HG02852 (cell line): ENCODE results near the gene CLDN25.
"Not testable (repeated sequence)": the region's sequence is repeated elsewhere in the genome, so short reads cannot be mapped to it uniquely, and the experiment has no call there.

Source experiments
- ATAC-seq: cut with Tn5 transposase; IDR thresholded peaks from one replicate; pipeline ENCODE4 v1.9.1; 2021; ENCODE audit warnings: mild to moderate bottlenecking, moderate library complexity; ENCODE audit not compliant: unreplicated experiment

The CLDN25 gene

GRCh38 chr11:113779496-113779895 lies at the start of gene CLDN25:
CLDN25 (plus strand) TSS chr11:113779796; CDS start chr11:113779796, 0 bp downstream.
- ATAC-seq: no peak

DNA sequence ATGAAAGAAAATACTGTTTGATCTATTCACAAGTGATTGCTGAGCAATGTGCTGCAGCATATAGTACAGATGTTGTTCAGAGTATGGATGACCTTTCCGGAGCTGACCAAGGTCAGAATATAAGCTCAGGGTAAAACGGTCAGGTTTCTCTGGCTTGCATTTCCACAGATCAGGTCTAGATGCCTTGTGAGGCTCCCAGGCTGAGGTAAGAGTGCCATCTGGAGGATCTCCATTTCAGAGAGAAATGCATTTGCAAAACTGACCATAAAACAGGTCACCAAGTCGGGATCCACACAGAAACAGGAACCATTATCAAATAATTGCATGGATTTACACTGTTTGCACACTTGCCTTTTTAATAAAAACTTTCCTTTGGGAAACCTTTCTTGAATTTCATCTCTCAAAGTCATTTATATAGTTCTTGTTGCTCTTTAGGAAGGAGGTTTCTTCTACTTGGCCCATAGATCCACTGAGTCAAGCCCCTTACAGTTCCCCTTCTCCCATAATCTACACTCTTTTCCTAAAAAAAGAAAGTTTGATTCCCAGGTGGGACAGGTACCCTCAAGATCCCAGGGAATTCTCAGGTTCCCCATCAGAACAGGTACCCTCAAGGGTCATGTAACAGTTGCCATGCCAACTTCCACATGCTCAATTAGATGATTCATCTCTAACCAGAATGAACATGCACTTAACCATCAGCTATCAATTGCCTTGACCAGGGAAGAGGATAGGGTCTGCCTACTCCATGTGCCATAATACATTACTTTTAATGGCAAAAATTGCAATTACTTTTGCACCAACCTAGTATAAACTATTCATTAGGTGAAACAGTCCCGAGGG lies 48.5 kb upstream of the CLDN25 start:
- no peak for ATAC-seq

DNA sequence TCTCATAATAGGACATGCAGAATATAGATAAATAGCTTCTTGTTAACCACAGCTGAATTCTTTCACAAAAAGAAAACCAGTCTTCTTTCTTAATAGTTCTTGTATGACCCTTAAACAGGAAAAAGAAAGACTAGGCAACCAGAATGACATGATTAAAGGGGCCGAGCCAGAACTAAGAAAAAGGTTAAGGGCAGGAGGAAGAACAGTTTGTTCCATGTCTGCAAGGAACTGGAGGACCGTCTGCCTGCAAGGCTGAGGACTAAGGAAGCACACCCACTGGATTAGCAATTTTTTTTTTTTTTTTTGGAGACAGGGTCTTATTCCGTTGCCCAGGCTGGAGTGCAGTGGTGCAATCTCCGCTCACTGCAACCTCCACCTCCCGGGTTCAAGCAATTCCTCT lies 47.5 kb upstream of the CLDN25 start:
- no peak for ATAC-seq

DNA sequence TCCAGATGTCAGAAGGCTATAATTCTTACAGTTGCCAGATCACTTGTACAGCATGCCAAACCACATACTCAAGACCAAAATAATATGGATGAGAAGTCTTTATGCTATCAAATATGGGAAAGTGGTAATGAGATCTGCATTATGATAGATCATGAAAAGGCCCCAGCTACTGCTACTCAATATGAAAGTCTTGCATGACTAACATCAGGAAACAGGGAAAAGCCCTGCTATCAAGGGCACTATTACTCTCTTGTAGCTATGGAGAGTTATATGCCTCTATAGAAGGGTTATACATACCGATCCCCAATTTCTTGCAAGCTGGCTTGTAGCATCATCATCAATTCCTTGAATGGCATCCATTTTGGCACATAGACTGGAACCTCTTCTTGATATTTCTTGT lies 43.3 kb upstream of the CLDN25 start:
- ATAC-seq: no peak

DNA sequence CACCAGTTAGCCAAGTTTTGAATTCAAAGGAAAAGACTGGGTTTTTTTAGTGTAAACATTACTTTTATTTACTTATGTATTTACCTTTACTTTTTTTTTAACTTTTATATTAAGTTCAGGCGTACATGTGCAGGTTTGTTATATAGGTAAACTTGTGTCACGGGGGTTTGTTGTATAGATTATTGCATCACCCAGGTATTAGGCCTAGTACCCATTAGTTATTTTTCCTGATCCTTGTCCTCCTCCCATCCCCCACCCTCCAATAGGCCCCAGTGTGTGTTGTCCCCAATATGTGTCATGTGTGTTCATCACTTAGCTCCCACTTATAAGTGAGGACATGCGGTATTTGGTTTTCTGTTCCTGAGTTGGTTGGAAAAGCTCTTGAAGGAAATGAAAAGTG lies 26.7 kb upstream of the CLDN25 start:
- ATAC-seq: no peak

- ATAC-seq: no peak
These were observed 19.4 kb upstream of the CLDN25 start for GRCh38 chr11:113760241-113760640.

DNA sequence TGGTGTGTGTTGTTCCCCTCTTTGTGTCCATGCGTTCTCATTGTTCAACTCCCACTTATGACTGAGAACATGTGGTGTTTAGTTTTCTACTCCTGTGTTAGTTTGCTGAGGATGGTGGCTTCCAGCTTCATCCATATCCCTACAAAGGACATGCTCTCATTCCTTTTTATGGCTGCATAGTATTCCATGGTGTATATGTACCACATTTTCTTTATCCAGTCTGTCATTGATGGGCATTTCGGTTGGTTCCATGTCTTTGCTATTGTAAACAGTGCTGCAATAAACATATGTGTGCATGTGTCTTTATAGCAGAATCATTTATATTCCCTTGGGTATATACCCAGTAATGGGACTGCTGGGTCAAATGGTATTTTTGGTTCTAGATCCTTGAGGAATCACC lies 16.6 kb upstream of the CLDN25 start:
- ATAC-seq: not testable (repeated sequence)

DNA sequence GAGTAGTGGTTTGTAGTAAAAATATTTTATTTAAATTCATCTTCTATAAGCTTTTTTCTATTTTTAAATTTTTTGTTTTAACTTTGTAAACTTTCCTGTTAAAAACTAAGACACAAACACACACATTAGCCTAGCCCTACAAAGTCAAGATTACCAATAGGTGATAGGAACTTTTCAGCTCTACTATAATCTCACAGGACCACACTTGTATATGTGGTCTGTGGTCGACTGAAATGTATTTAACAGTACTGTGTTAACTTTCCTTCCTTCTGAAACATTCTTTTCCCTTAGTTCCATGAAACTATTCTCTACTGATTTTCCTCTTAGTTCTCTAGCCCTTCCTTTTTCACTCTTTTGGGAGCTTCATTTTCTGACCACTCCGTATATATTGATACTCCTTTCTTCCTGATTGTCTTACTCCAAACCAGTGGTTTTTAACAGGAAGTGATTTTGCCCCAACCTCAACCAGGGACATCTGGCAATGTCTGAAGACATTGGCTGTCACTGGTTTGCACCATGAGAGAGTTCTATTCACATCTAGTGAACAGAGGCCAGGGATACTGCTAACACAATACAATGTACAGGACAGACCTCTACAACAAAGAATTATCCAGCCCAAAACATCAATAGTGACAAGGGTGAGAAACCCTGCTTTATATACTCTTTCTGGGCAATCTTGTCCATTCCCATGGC lies 14.9 kb upstream of the CLDN25 start:
- no peak for ATAC-seq

DNA sequence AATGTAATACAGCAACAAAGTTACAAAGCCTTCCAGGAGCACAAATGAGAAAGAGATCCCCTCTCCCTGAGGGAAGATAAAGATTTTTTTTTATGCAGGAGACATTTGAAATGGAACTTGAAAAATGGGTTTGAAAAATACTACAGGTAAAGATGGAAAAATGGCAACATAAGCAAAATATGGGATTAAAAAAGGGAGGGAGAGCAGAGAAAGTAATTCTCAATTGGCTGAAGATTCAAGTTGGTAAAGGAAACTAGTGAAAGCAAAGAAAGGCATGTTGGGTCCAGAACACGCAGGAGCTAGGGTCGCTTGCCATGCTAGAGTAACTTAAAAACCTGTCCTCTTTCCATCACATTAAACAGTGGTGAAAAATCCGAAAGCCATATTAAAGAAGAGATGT lies 7.6 kb upstream of the CLDN25 start:
- ATAC-seq: no peak

DNA sequence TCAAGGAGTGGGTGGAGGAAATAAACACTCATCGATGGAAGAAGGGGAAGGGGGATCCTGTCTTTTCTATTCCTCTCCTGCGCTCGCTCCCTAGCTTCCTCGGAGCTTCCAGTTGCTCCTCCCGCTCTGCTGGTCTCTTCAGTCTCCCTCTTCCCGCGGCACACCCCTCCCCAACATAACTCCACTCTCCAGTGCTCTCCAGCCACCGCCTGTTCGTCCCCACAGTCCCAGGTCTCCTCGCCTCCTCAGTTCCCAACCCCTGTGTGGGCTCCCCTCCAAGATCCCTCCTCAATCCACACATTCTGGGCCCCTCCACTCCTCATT lies 6.5 kb upstream of the CLDN25 start:
- peak; percentile 11 for ATAC-seq

GRCh38 chr11:113773416-113774173 lies 6.0 kb upstream of the CLDN25 start, which contains the start of gene ZW10:
ZW10 (minus strand) TSS chr11:113773692; CDS start chr11:113773666, 26 bp downstream.
- ATAC-seq: peak; percentile 98

DNA sequence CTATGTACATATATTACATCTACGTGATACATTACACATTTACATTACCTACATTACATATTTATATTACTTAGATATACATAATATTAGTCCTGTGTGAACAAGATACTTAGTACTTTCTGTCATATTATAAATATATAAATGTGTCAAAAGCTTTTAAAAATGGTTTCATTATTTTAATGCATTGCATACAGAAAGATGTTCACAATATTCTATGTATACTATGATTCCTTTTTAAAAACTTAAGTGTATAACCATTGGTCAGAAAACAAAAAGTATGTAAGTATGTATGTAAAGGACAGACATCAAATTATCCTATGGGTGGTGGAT lies 5.5 kb upstream of the CLDN25 start:
- no peak for ATAC-seq

DNA sequence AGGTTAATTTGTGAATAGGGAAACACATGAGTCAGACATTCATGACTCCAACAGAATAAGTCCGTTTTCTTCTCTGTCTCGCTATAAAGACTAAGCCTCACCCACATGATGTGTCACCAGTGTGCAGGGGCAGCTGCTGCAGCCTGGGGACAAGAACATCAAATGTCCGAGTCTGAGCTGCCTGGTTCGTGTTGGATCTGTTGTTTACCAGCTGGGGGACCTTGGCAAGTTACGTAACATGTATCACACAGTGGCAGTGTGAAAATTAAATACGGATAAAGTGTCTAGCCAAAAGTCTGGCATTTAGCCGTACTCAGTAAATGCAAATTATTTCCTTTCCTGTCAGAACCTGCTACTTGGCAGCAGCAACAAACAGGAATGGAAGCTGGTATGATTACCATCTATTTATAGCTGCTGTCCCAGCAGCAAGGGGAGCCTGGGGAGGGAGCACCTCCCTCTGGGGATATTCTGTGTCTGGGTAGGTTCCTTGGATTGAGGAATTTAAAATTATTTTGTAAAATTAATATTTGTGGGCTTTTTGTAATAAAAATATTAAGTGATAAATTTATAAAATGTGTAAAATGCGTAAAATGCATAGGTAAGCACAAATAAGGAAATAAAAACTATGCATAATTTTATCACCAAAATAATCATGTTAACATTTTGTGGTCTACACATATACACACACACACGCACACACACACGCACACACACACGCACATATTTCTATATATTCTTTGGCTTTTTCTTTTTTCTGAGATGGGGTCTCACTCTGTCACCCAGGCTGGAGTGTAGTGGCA lies 1.3 kb upstream of the CLDN25 start:
- no peak for ATAC-seq

GRCh38 chr11:113781682-113782081 lies 2.1 kb downstream of the CLDN25 start:
- ATAC-seq: no peak

DNA sequence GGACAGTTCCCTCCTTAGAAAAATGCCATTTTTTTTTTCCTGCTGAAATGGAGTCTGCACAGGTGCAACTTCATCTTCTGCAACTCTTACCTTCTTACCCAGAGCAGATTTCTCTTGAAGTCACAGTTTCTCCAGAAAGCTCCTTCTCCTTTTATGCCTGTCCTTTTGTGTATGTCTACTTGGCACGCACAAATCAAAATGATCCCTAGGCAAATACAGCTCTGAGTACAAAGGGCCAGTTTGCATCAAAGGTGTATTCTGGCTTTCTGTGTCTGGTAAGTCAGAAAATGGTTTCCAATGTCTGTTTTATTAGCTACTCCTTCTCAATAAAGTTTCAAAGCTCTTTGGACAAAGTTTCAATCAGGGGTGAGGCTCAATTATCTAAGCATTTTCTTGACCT lies 2.5 kb downstream of the CLDN25 start:
- no peak for ATAC-seq

- not testable (repeated sequence) for ATAC-seq
These were observed 9.4 kb downstream of the CLDN25 start for GRCh38 chr11:113789016-113789415.

GRCh38 chr11:113789675-113790320 lies 10.2 kb downstream of the CLDN25 start:
- ATAC-seq: no peak

- peak; percentile 78 for ATAC-seq
These were observed 17.2 kb downstream of the CLDN25 start for GRCh38 chr11:113796663-113797259.

- ATAC-seq: no peak
These were observed 23.0 kb downstream of the CLDN25 start for GRCh38 chr11:113802621-113803020.

DNA sequence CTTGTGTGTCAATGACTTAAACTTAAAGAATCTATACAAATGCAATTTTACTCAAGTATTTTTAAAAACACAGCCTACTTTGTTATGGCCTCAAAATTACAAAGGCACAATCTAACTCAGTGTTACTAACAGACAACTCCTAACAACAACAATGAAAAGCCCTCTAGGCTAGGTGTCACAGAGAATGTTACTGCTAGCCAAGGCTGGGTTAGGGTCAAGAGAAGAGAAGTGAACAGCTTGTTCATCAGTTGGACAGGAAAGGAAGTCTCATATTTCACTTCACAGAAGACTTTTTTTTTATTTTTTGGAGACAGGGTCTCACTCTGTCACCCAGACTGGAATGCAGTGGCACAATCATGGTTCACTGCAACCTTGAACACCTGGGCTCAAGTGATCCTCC lies 26.0 kb downstream of the CLDN25 start:
- no peak for ATAC-seq
